A204.1 (cell line): Measurements from ENCODE around the gene EID2.

ENCODE experiments used
- FAIRE-seq: peaks from 2 replicates; lab custom pipeline; 2012; peaks lifted over from hg19 to GRCh38; lab: Jason Lieb, UNC

EID2 gene

GRCh38 chr19:39500543-39500942 is 39.4 kb downstream of the EID2 start:
- no peak for FAIRE-seq

DNA sequence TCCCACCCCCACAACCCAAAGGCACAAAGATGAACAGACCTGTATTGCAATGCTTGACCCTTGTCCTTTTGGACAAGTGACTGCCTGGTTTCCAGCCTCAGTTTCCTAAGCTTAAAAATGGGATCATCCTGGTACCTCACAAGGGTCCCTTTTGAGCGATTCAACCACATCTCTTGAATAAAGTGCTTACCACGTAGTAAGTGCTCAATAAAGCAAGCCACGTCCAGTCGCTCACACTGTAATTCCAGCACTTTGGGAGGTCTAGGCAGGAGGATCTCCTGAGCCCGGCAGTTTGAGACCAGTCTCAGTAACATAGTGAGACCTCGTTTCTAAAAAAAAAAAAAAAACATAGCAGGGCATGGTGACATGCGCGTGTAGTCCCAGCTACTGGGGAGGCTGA is 40.0 kb downstream of the EID2 start:
- no peak for FAIRE-seq

- no peak for FAIRE-seq
Observed at GRCh38 chr19:39498798-39499642, 40.9 kb downstream of the EID2 start, which contains the start of gene DLL3. Gene DLL3 (plus strand): TSS chr19:39498947. CDS start chr19:39498975, 28 bp downstream.

DNA sequence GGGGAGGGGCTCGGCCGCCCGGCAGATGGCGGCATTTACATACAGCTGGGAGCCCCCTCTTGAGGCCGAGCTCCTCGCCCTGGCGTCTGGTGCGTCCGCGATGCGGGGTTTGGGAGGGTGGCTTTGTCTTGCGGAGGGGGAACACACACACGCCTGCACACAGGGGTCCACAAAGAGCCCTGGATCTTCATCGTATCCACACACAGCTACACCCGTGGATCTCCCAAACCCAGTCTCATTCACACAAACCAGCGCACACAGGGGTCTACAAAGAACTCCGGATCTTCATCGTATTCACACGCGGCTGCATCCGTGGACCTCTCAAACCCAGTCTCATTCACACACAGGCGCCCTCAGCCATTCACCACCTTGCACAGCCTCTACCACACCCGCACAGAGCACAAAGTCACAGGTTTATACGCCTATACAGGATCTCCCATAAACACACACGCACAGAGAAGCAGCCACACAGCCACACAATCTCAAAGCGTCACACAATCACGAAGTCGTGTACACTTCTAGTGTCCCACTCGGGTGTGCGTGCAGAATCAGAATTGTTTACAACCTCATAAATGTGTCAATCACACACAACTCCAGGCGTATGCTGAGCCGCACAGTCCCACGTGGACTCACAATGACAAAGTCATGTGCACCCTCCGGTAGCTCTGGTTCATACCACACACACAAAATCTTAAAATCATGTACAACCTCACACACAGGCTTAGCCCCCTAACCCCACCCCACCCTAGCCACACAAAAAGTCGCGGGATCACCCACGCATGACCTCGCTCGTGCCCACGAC is 41.8 kb downstream of the EID2 start:
- FAIRE-seq, result no peak

GRCh38 chr19:39497701-39497995 is 42.3 kb downstream of the EID2 start:
- FAIRE-seq, result no peak

DNA sequence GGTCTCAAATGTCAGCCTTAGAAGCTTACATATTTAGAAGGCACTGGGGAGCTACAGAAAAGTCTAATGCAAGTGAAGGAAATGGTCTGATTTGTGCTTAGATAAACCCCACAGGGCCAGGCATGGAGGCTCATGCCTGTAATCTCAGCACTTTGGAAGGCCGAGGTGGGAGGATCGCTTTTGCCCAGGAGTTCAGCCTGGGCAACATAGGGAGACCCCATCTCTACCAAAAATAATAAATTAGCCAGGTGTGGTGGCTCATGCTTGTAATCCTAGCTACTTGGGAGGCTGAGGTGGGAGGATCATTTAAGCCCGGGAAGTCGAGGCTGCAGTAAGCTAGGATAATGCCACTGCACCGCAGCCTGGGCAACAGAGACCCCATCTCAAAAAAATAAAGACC is 43.9 kb downstream of the EID2 start:
- no peak for FAIRE-seq

- no peak for FAIRE-seq
Observed at GRCh38 chr19:39494661-39495060, 45.3 kb downstream of the EID2 start.

DNA sequence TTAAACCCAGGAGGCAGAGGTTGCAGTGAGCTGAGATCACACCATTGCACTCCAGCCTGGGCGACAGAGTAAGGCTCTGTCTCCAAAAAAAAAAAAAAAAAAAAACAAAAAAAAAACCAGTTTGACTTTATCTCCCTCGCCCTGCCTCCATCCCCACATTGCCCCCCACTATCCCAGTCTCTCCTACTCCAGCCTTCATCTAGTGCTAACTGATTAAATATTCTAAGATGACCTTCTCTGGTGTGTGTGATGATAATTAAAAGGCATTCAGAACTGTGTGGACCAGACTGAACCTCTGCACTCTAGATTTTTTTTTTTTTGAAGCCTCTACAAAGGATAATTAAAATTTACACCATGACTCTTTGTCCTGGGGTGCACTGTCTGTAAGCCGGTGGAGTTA is 47.2 kb downstream of the EID2 start:
- FAIRE-seq, result no peak

GRCh38 chr19:39492225-39492624 is 47.7 kb downstream of the EID2 start:
- FAIRE-seq, result no peak

GRCh38 chr19:39489756-39490155 is 50.2 kb downstream of the EID2 start:
- FAIRE-seq, result no peak
